GM12878 (cell line): Measurements from ENCODE around the gene SYNCRIP. TPM values are rescaled to one million over a fixed set of nuclear protein-coding genes. Genes with fewer than 3 reads are reported as not detected.

Experiments
- BCLAF1 ChIP-seq: fragments of 450-650 bp; IDR thresholded peaks from 2 replicates; pipeline ENCODE4 v1.6.1; 2017; ENCODE audit warnings: antibody characterized with exemption, mild to moderate bottlenecking, moderate library complexity
- CBX3 ChIP-seq: fragments of 200-600 bp; sonication (generic); IDR thresholded peaks from 2 replicates; pipeline ENCODE4 v1.6.1; 2016; ENCODE audit warnings: low read depth, borderline replicate concordance
- CBX5 ChIP-seq: sonication (generic); IDR thresholded peaks from 2 replicates; pipeline ENCODE4 v1.6.1; 2016; ENCODE audit warnings: low read depth, moderate library complexity, mild to moderate bottlenecking, inconsistent platforms
- CEBPZ ChIP-seq: fragments of 150-350 bp; IDR thresholded peaks from 2 replicates; pipeline ENCODE4 v1.6.1; 2016; ENCODE audit warnings: low read depth, low read length
- CHD4 ChIP-seq: fragments of 200-600 bp; sonication (generic); IDR thresholded peaks from 2 replicates; pipeline ENCODE4 v1.6.1; 2016; ENCODE audit warnings: mild to moderate bottlenecking
- EP300 ChIP-seq, 2 experiments: fragments of 150-350 bp in 1 of 2; IDR thresholded peaks; 2 replicates each; pipeline ENCODE4 v1.6.1; 2011 to 2012; ENCODE audit warnings: low read depth in 2 of 2, low read length in 2 of 2, borderline replicate concordance in 1 of 2, improper control_type of control experiment in 1 of 2, inconsistent platforms in 1 of 2; ENCODE audit not compliant: control insufficient read depth in 1 of 2
- ESRRA ChIP-seq: IDR thresholded peaks from 2 replicates; pipeline ENCODE4 v1.6.1; 2012; ENCODE audit warnings: mild to moderate bottlenecking, low read length, improper control_type of control experiment
- HDAC2 ChIP-seq: fragments of 200-600 bp; sonication (generic); IDR thresholded peaks from 2 replicates; pipeline ENCODE4 v1.6.1; 2017
- HSF1 ChIP-seq: fragments of 150-350 bp; IDR thresholded peaks from 2 replicates; pipeline ENCODE4 v1.6.1; 2014; ENCODE audit warnings: mild to moderate bottlenecking, low read depth, low read length
- JUND ChIP-seq: IDR thresholded peaks from 2 replicates; pipeline ENCODE4 v1.6.1; 2012; ENCODE audit warnings: low read depth, mild to moderate bottlenecking, low read length, improper control_type of control experiment, moderate library complexity
- MEF2B ChIP-seq: fragments of 450-650 bp; IDR thresholded peaks from 2 replicates; pipeline ENCODE4 v1.6.1; 2018; ENCODE audit warnings: mild to moderate bottlenecking, moderate library complexity; ENCODE audit not compliant: partially characterized antibody, poor library complexity, severe bottlenecking
- NR2C1 ChIP-seq: fragments of 450-650 bp; IDR thresholded peaks from 2 replicates; pipeline ENCODE4 v1.6.1; 2017; ENCODE audit warnings: antibody characterized with exemption, mild to moderate bottlenecking, moderate library complexity
- PBX3 ChIP-seq: IDR thresholded peaks from 2 replicates; pipeline ENCODE4 v1.6.1; 2011; ENCODE audit warnings: mild to moderate bottlenecking, low read depth, low read length, moderate library complexity; ENCODE audit not compliant: insufficient replicate concordance
- POLR2A ChIP-seq: IDR thresholded peaks from 2 replicates; pipeline ENCODE4 v1.6.1; 2011; ENCODE audit warnings: low read depth, mild to moderate bottlenecking, low read length
- SPI1 ChIP-seq: IDR thresholded peaks from 2 replicates; pipeline ENCODE4 v1.6.1; 2011; ENCODE audit warnings: low read depth, mild to moderate bottlenecking, low read length, moderate library complexity, borderline replicate concordance; ENCODE audit not compliant: insufficient read depth
- TCF3 ChIP-seq: IDR thresholded peaks from 2 replicates; pipeline ENCODE4 v1.6.1; 2012; ENCODE audit warnings: low read depth, mild to moderate bottlenecking, low read length, borderline replicate concordance; ENCODE audit not compliant: insufficient read depth
- ZBTB33 ChIP-seq: fragments of 450-650 bp; IDR thresholded peaks from 2 replicates; pipeline ENCODE4 v1.6.1; 2017; ENCODE audit warnings: mild to moderate bottlenecking
- ZNF217 ChIP-seq: fragments of 450-650 bp; IDR thresholded peaks from 2 replicates; pipeline ENCODE4 v1.6.1; 2017; ENCODE audit warnings: antibody characterized with exemption, mild to moderate bottlenecking
- ZNF384 ChIP-seq: IDR thresholded peaks from 2 replicates; pipeline ENCODE4 v1.6.1; 2012; ENCODE audit warnings: low read depth, mild to moderate bottlenecking, low read length, improper control_type of control experiment, borderline replicate concordance
- polyA plus RNA-seq, 11 experiments: library from polyadenylated mRNA; depleted of rRNA in 4 of 11; unstranded in 6 of 11; stranded (reverse) in 5 of 11; fragments of >200 nt; fragmentation: Nextera tagmentation in 4 of 11; fragmentation: Illumina TruSeq in 1 of 11; extraction: Ambion mirVana in 4 of 11; extraction: Trizol in 1 of 11; gene quantifications; 1 replicate in 1 of 11; 2 replicates in 10 of 11; pipeline versions ENCODE4 v1.2.1 to v1.2.3, GENCODE V29; 2011 to 2016; ENCODE audit warnings: inconsistent platforms in 2 of 11, missing spikeins in 2 of 11, low read depth in 1 of 11
- total RNA-seq, 4 experiments: library from RNA; depleted of rRNA in 3 of 4; stranded (reverse); fragments of >200 nt in 3 of 4; fragmentation: Illumina TruSeq in 1 of 4; extraction: Trizol in 1 of 4; gene quantifications; 2 replicates each; pipeline versions ENCODE4 v1.2.1 to v1.2.3, GENCODE V29; 2013 to 2021

The SYNCRIP gene
- total and polyA plus RNA-seq, 10 of the 15 experiments (the other 5 are each of a cell fraction or from before 2014, with no cell fraction given): 28.4 to 255 (median 131) TPM

- TF ChIP-seq BCLAF1: no peak
- no peak for TF ChIP-seq NR2C1
- no peak for TF ChIP-seq ZNF384
- TF ChIP-seq ESRRA: no peak
- TF ChIP-seq POLR2A: peak; percentile 42; the same call in 1 of the 2 replicates
- peak; percentile 71 to 93 for TF ChIP-seq EP300 (IDR thresholded peaks at IDR 0.05; ENCODE audit: borderline replicate concordance in 1 of 2, control insufficient read depth in 1 of 2, low read depth in 2 of 2, low read length in 2 of 2)
- peak; percentile 64; the same call in 1 of the 2 replicates for TF ChIP-seq CBX5
- TF ChIP-seq PBX3: no peak
- TF ChIP-seq HSF1: no peak
- TF ChIP-seq MEF2B: peak; percentile 79
- TF ChIP-seq CBX3: no peak
- TF ChIP-seq CHD4: no peak
- peak; percentile 95 for TF ChIP-seq ZNF217
- TF ChIP-seq JUND: peak; percentile 74
- TF ChIP-seq SPI1: 0 out of 2 replicates have a peak, but pooled peaks have one; percentile 3
- TF ChIP-seq HDAC2: no peak
- TF ChIP-seq CEBPZ: no peak
- TF ChIP-seq TCF3: no peak
- TF ChIP-seq ZBTB33: no peak
These were observed 27.1 kb upstream of the SYNCRIP start (continued) for GRCh38 chr6:85669735-85670194.
